Measurements from ENCODE around the gene MIF. TPM values are rescaled to one million over a fixed set of nuclear protein-coding genes. Genes with fewer than 3 reads are reported as not detected.
A peak's percentile ranks its signal among the peaks of the same experiment; 100 is the strongest.

Gene MIF
- total RNA-seq, 2 donors from 2014 or later, result 134 to 156 TPM

DNA sequence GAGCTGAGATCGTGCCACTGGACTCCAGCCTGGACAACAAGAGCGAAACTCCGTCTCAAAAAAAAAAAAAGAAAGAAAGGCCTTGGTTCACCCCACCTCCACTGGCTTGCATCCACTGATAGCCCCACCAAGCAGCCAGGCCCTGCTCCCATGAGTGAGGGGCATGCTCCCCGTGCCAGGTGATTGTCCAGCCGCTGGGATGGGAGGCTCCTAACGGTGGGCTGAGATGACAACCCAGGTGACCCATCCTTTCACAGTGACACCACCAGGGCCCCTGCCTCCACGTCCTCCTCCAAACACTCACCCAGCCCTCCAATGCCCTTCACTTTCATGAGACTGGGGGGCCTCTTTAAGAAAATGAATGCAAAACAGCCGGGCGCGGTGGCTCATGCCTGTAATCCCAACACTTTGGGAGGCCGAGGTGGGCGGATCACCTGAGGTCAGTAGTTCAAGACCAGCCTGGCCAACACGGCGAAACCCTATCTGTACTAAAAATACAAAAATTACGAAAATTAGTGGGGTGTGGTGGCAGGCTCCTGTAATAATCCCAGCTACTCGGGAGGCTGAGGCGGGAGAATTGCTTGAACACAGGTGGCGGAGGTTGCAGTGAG lies 46.8 kb upstream of the MIF start:
- no peaks in the 10 kb centered on the region for H3K36me3 ChIP-seq (replicated peaks in 1 of 2; ENCODE audit: insufficient read depth in 1 of 2, low read depth in 2 of 2)
- 83 to 88% methylated on average over 15 to 18 of the region's 18 CpGs for WGBS, 2 donors
- no peak overlapping the region for H3K27ac ChIP-seq
- H3K27me3 ChIP-seq, result no peaks in the 10 kb centered on the region
- intact Hi-C loops (cut with DNase I), result loop anchor here (5.0 to 10.0 kb wide), 2 partner anchors 85 to 313 kb away; partner anchors contain the start of gene C22orf15
- H3K9me3 ChIP-seq, result no peaks in the 10 kb centered on the region
- ATAC-seq, result no peak
- DNase-seq, result no peak
- no peak for TF ChIP-seq POLR2A (IDR thresholded peaks at IDR 0.05)
- TF ChIP-seq, protein P1, sequence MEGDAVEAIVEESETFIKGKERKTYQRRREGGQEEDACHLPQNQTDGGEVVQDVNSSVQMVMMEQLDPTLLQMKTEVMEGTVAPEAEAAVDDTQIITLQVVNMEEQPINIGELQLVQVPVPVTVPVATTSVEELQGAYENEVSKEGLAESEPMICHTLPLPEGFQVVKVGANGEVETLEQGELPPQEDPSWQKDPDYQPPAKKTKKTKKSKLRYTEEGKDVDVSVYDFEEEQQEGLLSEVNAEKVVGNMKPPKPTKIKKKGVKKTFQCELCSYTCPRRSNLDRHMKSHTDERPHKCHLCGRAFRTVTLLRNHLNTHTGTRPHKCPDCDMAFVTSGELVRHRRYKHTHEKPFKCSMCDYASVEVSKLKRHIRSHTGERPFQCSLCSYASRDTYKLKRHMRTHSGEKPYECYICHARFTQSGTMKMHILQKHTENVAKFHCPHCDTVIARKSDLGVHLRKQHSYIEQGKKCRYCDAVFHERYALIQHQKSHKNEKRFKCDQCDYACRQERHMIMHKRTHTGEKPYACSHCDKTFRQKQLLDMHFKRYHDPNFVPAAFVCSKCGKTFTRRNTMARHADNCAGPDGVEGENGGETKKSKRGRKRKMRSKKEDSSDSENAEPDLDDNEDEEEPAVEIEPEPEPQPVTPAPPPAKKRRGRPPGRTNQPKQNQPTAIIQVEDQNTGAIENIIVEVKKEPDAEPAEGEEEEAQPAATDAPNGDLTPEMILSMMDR (IDR thresholded peaks at IDR 0.05), result no peak
- H3K4me3 ChIP-seq, result no peak overlapping the region
- H3K4me1 ChIP-seq, result peaks cover 15% of the 10 kb centered on the region

GRCh38 chr22:23847991-23848864 lies 46.0 kb upstream of the MIF start:
- Histone ChIP-seq H3K4me3 (no peak overlapping the region), H3K9me3 (no peaks in the 10 kb centered on the region), H3K27ac (no peak overlapping the region), H3K36me3 (replicated peaks in 1 of 2; ENCODE audit: insufficient read depth in 1 of 2, low read depth in 2 of 2) (no peaks in the 10 kb centered on the region), H3K4me1 (peaks cover 15% of the 10 kb centered on the region), H3K27me3 (no peaks in the 10 kb centered on the region)
- 79 to 80% methylated on average over 16 to 24 of the region's 24 CpGs for WGBS, 2 donors
- DNase-seq (no peak), ATAC-seq (no peak)
- TF ChIP-seq POLR2A (IDR thresholded peaks at IDR 0.05), result no peak
- TF ChIP-seq, protein P1 (IDR thresholded peaks at IDR 0.05), result no peak
- intact Hi-C loops (cut with DNase I), result loop anchor here (5.0 to 10.0 kb wide), 2 partner anchors 86 to 313 kb away; partner anchors contain the start of gene C22orf15

GRCh38 chr22:23849009-23850006 lies 44.9 kb upstream of the MIF start:
- intact Hi-C loops (cut with DNase I), result loop anchor here (5.0 to 10.0 kb wide), 2 partner anchors 87 to 315 kb away; partner anchors contain the start of gene C22orf15
- 18 to 34% methylated on average over 28 to 58 of the region's 62 CpGs for WGBS, 2 donors
- H3K27me3 ChIP-seq, result no peaks in the 10 kb centered on the region
- TF ChIP-seq POLR2A (IDR thresholded peaks at IDR 0.05), result no peak
- TF ChIP-seq, protein P1 (IDR thresholded peaks at IDR 0.05), result peak; percentile 94 to 98 (median 97)
- no peaks in the 10 kb centered on the region for H3K36me3 ChIP-seq (replicated peaks in 1 of 2; ENCODE audit: insufficient read depth in 1 of 2, low read depth in 2 of 2)
- H3K4me1 ChIP-seq, result peaks cover 15% of the 10 kb centered on the region
- no peaks in the 10 kb centered on the region for H3K9me3 ChIP-seq
- H3K4me3 ChIP-seq, result no peak overlapping the region
- peak overlapping the region in 1 of 4 donors; percentile 9 for H3K27ac ChIP-seq
- DNase-seq (peak; percentile 81 to 90 (median 88)), ATAC-seq (peak; percentile 89)

DNA sequence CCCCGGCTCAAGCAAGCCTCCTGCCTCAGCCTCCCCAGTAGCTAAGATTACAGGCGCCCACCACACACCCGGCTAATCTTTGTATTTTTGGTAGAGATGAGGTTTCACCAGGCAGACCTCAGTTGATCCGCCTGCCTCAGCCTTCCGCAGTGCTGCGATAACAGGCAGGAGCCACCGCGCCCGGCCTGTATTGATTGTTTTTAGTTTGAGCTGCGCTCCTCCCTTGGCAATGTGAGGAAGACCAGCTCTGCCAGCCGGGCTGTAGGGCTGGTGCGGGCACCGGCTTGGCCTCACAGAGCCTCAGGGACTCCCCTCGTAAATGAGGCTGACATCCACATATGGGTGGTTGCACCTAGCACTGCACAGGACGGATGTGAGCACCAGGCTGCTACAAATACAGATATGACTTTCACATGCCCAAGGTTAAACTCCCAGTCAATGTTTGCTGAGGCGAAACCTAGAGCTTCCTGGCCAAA lies 44.0 kb upstream of the MIF start:
- Histone ChIP-seq H3K36me3 (replicated peaks in 1 of 2; ENCODE audit: insufficient read depth in 1 of 2, low read depth in 2 of 2) (no peaks in the 10 kb centered on the region), H3K27me3 (no peaks in the 10 kb centered on the region), H3K4me1 (peaks cover 15% of the 10 kb centered on the region), H3K4me3 (no peak overlapping the region), H3K9me3 (no peaks in the 10 kb centered on the region), H3K27ac (peak overlapping the region in 2 of 4 donors; percentile 9 to 56)
- TF ChIP-seq POLR2A (IDR thresholded peaks at IDR 0.05), result no peak
- TF ChIP-seq, protein P1 (IDR thresholded peaks at IDR 0.05), result no peak
- peak; percentile 72 for ATAC-seq
- WGBS, 2 donors, result 16 to 21% methylated on average over 7 to 16 of the region's 16 CpGs
- DNase-seq, result peak; percentile 58 to 72 (median 65)
- intact Hi-C loops (cut with DNase I), result no loop called here
